H7 (cell line): ENCODE data around the gene AMIGO3. TPM values are rescaled to one million over a fixed set of nuclear protein-coding genes. Genes with fewer than 3 reads are reported as not detected.
"Not testable (repeated sequence)": the region's sequence is repeated elsewhere in the genome, so short reads cannot be mapped to it uniquely, and the experiment has no call there.

Source experiments
- DNase-seq: peaks from one replicate; pipeline ENCODE4 v3.0.0; 2012
- H3K27me3 ChIP-seq: 2 replicates; pipeline ENCODE4 v1.6.0; 2011; ENCODE audit warnings: mild to moderate bottlenecking, low read length; ENCODE audit not compliant: control insufficient read depth, insufficient read depth
- H3K36me3 ChIP-seq: replicated peaks from 2 replicates; pipeline ENCODE4 v1.5.1; 2011; ENCODE audit warnings: low read length; ENCODE audit not compliant: control insufficient read depth, insufficient read depth
- H3K4me3 ChIP-seq: 2 replicates; pipeline ENCODE4 v1.5.1; 2011; ENCODE audit warnings: low read depth, mild to moderate bottlenecking, control low read depth, low read length, moderate library complexity; ENCODE audit not compliant: insufficient read depth
- total RNA-seq: library from RNA; depleted of rRNA; stranded (reverse); fragments of >200 nt; shearing (Covaris generic); gene quantifications from 2 replicates; pipeline ENCODE4 v1.2.3, GENCODE V29; 2014; rRNA removed

Gene AMIGO3, protein sequence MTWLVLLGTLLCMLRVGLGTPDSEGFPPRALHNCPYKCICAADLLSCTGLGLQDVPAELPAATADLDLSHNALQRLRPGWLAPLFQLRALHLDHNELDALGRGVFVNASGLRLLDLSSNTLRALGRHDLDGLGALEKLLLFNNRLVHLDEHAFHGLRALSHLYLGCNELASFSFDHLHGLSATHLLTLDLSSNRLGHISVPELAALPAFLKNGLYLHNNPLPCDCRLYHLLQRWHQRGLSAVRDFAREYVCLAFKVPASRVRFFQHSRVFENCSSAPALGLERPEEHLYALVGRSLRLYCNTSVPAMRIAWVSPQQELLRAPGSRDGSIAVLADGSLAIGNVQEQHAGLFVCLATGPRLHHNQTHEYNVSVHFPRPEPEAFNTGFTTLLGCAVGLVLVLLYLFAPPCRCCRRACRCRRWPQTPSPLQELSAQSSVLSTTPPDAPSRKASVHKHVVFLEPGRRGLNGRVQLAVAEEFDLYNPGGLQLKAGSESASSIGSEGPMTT
- total RNA-seq = 5.7 and 5.8 TPM in 2 replicates

DNA sequence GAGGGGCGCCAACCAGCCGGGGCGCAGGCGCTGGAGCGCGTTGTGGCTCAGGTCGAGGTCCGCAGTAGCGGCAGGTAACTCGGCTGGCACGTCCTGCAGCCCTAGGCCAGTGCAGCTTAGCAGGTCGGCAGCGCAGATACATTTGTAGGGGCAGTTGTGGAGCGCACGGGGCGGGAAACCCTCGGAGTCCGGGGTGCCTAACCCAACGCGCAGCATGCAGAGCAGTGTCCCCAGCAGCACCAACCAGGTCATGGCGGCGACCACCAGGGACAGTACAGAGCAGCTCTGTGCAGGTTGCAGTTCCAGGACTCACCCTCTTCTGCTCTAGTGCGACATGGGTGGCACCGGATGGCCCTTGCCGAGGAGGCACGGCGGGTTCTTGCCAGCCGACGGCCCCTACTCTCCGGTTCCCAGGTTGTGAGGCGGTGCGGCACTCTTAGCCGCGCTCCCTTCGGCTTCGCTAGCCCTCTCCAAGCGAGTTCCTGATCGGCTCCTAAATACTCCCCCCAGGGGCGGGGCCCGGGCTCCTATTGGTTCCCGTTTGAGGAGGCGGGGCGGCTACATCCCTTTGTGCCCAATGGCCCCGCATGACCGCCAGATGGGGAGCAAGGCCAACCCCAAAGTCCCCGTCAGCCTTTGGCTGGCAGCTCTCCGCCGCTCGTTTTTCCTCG lies at the start of gene AMIGO3:
TSS of gene AMIGO3 (minus strand) at position 471 of the 671 bp plus-strand sequence. CDS start at position 252, 219 bp downstream.
- H3K27me3 ChIP-seq = peaks cover 7% of the 10 kb centered on the region; the same call in 1 of the 2 replicates
- peaks cover 15% of the 10 kb centered on the region for H3K36me3 ChIP-seq
- DNase-seq = peak; percentile 100
- peak within 1 kb of the TSS; percentile 84 for H3K4me3 ChIP-seq

DNA sequence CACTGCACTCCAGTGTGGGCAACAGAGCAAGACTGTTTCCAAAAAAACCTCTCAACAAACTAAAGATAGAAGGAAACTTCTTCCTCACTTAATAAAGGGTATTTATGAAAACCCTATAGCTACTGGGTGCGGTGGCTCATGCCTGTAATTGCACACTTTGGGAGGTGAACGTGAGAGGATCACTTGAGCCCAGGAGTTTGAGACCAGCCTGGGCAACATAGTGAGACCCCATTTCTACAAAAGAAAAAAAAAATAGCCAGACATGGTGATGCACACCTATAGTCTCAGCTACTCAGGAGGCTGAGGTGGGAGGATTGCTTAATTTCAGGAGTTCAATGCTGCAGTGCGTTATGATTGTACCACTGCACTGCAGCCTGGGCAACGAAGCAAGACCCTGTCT lies 44.5 kb upstream of the AMIGO3 start:
- Histone ChIP-seq H3K4me3 (no peak overlapping the region), H3K27me3 (no peaks in the 10 kb centered on the region), H3K36me3 (no peaks in the 10 kb centered on the region)
- DNase-seq = no peak

DNA sequence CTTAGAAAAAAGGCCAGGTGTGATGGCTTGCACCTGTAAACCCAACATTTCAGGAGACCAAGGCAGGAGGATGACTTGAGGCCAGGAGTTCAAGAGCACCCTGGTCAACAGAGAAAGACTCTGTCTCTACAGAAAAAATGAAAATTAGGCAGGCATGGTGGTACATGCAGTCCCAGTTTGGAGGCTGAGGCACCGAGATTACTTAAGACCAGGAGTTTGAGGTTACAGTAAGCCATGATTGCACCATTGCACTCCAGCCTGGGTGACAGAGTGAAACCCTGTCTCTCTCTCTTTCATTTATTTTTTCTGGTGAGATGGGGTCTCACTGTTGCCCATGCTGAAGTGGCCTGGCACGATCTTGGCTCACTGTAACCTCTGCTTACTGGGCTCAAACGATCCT lies 42.2 kb upstream of the AMIGO3 start:
- no peaks in the 10 kb centered on the region; the same call in 1 of the 2 replicates for H3K36me3 ChIP-seq
- DNase-seq = no peak
- no peak overlapping the region for H3K4me3 ChIP-seq
- no peaks in the 10 kb centered on the region for H3K27me3 ChIP-seq

DNA sequence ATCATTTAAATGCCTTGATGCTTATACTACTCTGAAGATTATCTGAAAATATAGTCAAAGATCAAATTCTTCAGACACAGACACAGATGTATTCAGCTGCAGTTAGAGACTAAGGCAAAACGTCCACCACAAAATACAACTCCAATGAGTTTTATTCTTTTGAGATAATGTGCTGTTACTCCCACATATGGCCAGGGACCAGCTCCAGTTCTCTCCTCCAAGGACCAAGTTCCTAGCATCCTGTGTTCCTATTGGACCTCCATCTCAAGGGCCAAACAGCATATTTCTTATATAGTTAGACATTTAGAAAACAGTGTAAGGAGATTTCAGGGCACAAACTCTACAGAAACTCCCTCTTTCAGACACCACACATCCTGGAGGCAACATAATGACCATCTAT lies 39.7 kb upstream of the AMIGO3 start:
- DNase-seq = no peak
- Histone ChIP-seq H3K27me3 (no peaks in the 10 kb centered on the region), H3K4me3 (no peak overlapping the region), H3K36me3 (no peaks in the 10 kb centered on the region; the same call in 1 of the 2 replicates)

DNA sequence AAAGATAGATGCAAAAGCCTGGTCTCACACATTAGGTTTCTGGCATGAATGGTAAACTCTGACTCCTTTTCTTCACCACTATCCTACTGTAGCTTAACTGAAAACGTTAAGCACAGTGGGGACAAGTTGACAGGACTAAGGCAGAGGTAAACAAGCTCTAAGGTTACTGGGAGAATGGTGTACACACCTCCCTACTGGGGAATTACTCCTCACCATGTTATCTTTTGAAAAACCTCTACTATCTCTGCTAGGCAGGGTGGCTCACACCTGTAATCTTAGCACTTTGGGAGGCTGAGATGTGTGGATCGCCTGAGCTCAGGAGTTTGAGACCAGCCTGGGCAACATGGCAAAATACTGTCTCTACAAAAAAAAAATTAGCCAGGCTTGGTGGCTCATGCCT lies 37.7 kb upstream of the AMIGO3 start:
- DNase-seq = no peak
- H3K36me3 ChIP-seq = no peaks in the 10 kb centered on the region; the same call in 1 of the 2 replicates
- H3K4me3 ChIP-seq = no peak overlapping the region
- no peaks in the 10 kb centered on the region for H3K27me3 ChIP-seq

DNA sequence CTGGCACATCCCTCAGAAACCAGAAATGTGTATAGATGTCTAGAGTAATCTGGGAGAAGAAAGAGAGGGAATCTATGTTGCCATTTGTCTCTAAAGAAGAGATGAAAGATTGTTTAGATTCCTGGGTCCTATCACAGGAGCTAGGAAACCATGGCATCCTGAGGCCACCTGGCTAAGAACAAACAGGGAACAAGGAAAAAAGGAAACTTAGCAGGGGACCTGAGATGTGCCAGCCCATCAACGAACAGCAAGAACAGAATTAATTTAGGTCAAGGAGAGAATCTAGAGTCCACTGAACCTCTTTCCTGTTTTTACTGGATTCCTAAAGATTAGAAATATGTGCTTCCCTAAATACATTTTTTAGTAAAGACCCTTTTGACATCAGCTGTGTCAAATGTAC lies 36.6 kb upstream of the AMIGO3 start:
- Histone ChIP-seq H3K4me3 (no peak overlapping the region), H3K27me3 (no peaks in the 10 kb centered on the region), H3K36me3 (no peaks in the 10 kb centered on the region; the same call in 1 of the 2 replicates)
- DNase-seq = no peak

DNA sequence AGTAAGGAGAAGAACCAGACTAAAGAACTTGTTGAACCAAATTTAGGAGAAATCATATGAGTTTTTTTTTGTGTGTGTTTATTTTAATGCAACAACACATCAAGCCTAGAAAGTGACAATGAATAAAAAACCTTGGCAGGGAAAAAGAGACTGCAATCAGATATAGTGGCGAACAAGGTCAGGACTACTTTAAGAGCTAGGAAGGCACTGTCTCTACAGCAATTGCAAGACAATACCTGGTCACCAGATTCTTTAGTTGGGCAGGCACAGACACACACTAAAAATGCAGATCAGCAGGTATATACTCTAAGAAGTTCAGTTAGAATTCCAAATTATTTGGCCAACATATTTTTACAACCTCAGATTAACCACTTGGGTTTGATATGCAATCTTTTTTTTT lies 35.1 kb upstream of the AMIGO3 start:
- DNase-seq = no peak
- H3K27me3 ChIP-seq = no peaks in the 10 kb centered on the region
- no peak overlapping the region for H3K4me3 ChIP-seq
- no peaks in the 10 kb centered on the region; the same call in 1 of the 2 replicates for H3K36me3 ChIP-seq

DNA sequence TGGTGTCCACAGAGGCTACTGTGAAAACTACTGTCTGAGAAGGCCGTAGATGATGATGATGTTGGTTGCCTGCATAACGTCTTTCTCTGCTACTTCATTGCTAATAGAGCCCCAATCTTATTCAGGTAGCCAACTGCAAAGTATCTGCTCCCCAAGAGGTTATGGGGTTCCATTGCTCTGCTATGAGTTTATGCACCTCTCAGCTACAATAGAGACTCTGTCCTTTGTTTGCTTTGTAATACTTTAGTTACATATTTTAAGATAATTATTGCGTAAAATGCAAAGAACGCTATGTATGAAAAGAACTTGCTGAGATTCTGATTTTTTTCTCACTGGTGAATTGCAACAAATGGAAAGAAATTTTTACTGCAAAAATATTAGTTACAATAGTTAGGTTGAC lies 32.0 kb upstream of the AMIGO3 start:
- Histone ChIP-seq H3K27me3 (no peaks in the 10 kb centered on the region), H3K4me3 (no peak overlapping the region), H3K36me3 (no peaks in the 10 kb centered on the region; the same call in 1 of the 2 replicates)
- no peak for DNase-seq

DNA sequence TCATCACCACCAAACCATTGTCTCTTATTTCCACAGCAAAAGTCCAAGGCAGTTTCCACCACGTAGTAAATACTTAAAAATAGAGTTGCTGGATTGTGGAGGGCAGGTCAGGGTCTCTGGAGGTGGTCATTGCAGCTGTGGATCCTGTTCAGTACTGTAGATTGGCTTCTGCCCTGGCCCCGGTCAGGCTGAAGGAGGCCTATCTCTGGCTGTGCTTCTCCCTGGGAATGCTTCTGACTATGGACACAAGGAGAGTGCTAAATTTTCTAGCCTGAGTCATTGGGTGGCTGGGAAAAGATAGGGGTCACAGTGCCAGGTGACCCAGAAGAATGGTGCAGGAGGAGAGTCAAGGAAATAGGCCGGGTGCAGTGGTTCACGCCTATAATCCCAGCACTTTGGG lies 30.6 kb upstream of the AMIGO3 start:
- Histone ChIP-seq H3K36me3 (no peaks in the 10 kb centered on the region; the same call in 1 of the 2 replicates), H3K27me3 (no peaks in the 10 kb centered on the region), H3K4me3 (no peak overlapping the region)
- DNase-seq = no peak

DNA sequence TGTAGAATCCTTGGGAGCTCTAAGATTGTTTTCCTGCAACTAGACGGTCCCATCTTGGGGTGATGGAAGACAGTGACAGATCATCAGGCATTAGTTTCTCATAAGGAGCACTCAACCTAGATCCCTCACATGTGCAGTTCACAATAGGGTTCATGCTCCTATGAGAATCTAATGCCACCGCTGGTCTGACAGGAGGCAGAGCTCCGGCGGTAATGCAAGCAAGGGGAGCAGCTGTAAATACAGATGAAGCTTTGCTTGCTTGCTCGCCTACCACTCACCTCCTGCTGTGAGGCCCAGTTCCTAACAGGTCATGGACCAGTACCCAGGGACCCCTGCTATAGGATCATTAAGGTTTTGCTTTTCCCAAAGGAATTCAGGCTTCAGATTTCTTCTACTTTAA lies 29.4 kb upstream of the AMIGO3 start:
- not testable (repeated sequence) for H3K4me3 ChIP-seq, H3K27me3 ChIP-seq, DNase-seq, H3K36me3 ChIP-seq

DNA sequence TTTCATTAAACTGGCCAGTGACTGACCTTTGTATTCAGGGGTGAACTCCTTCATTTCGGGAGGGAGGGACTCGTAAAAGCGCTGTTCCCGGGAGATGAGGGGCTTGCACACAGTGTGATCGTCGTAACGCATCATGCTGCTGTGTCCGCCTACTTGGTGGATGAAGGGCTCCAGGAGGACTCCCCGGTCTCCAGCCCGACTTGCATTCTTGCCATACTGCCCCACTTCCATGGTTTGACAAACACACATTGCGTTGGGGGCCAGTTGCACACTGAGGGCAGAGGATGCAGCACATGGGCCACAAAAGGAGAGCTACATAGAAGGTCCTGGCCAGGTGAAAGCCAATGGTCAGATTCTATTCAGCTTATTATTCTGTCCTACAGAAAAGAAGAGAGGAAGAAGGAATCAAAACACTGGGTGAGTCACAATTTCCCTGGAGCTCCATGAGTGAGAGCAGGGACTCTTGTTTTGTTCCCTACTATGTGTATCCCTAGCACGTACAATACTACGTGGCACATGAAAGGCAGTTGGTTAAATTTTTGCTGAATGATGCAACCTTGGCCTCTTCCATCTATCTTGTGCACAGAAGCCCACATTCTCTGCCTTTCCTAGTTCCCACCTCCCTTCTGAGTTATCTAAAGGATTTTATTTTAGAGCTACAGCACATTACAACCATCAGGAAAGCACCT lies 28.5 kb upstream of the AMIGO3 start:
- Histone ChIP-seq H3K36me3 (no peaks in the 10 kb centered on the region; the same call in 1 of the 2 replicates), H3K27me3 (no peaks in the 10 kb centered on the region), H3K4me3 (no peak overlapping the region)
- DNase-seq = no peak

DNA sequence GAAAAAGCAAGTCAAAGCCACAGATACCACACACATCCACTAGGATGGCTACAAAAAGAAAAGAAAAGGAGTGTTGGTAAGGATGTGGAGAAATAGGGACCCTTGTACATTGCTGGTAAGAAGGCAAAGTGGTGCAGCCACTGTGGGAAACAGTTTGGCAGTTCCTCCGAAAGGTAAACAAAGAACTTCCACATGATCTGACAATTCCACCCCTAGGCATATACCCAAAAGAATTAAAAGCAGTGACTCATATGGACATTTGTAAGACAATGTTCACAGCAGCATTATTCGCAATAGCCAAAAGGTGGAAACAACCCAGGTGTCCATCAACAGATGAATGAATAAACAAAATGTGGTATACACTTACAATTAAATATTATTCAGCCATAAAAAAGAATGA lies 26.5 kb upstream of the AMIGO3 start:
- Histone ChIP-seq H3K4me3 (no peak overlapping the region), H3K27me3 (no peaks in the 10 kb centered on the region), H3K36me3 (no peaks in the 10 kb centered on the region; the same call in 1 of the 2 replicates)
- no peak for DNase-seq

DNA sequence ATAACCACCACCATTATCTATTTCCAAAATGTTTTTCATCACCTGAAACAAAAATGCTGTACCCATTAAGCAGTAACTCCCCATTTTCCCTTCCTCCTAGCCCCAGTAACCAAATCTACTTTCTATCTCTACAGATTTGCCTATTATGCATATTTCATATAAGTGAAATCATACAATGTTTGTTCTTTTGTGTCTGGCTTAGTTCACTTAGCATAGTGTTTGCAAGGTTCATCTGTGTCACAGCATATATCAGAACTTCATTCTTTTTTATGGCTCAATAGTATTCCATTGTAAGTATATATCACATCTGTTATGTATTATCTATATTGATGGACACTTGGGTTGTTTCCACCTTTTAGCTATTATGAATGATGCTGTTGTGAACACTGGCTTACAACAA lies 20.9 kb upstream of the AMIGO3 start:
- no peak overlapping the region for H3K4me3 ChIP-seq
- DNase-seq = no peak
- H3K27me3 ChIP-seq = no peaks in the 10 kb centered on the region
- peaks cover 7% of the 10 kb centered on the region for H3K36me3 ChIP-seq

DNA sequence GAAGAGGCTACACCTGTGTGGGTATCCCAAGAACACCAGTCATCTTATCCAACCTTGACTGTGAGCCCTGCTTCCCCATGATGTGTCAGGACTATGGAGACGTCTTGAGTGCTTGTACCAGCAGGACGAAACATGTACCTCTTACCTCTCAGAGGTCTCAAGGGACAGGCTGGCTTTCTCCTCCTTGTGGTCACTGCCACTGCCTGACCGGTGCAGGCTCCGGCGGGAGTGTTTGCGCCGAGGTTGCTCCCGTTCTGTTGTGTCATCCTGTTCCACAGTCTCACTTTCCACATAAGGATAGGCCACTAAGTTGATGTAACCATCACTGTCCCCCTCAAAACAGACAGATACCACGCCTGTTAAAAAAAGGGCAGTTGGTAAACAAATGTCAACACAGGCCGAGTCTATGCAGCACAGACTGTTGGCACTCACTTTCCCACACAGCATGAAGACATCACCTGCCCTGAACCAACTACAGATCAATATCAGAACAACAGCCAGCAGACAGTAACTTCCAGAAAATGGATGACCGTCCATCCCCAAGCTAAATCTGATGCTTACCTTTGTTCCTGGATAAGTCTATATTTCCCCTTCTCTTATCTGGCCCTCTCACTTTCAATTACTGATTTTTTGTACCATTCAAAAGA lies 18.7 kb upstream of the AMIGO3 start:
- peaks cover 7% of the 10 kb centered on the region for H3K36me3 ChIP-seq
- H3K4me3 ChIP-seq = no peak overlapping the region
- no peaks in the 10 kb centered on the region for H3K27me3 ChIP-seq
- DNase-seq = no peak
